AG10803 (cell line): ENCODE measurements around the gene MOV10.

Source experiments
- DNase-seq: peaks from one replicate; pipeline ENCODE4 v3.0.0; 2010; ENCODE audit warnings: low read depth
- H3K4me3 ChIP-seq: 2 replicates; pipeline ENCODE4 v1.5.1; 2011; ENCODE audit warnings: mild to moderate bottlenecking, low read length, control low read depth
- CTCF ChIP-seq: conservative IDR thresholded peaks from 2 replicates; pipeline ENCODE4 v1.5.1; 2011; ENCODE audit warnings: mild to moderate bottlenecking, low read length, control low read depth, inconsistent platforms

MOV10 gene

GRCh38 chr1:112712701-112713128 is 38.3 kb downstream of the MOV10 start:
- no peak for DNase-seq
- no peak overlapping the region for H3K4me3 ChIP-seq
- TF ChIP-seq CTCF = no peak

- no peak for DNase-seq
- H3K4me3 ChIP-seq = peak overlapping the region; percentile 76
Observed at GRCh38 chr1:112713466-112714312, 39.2 kb downstream of the MOV10 start.

DNA sequence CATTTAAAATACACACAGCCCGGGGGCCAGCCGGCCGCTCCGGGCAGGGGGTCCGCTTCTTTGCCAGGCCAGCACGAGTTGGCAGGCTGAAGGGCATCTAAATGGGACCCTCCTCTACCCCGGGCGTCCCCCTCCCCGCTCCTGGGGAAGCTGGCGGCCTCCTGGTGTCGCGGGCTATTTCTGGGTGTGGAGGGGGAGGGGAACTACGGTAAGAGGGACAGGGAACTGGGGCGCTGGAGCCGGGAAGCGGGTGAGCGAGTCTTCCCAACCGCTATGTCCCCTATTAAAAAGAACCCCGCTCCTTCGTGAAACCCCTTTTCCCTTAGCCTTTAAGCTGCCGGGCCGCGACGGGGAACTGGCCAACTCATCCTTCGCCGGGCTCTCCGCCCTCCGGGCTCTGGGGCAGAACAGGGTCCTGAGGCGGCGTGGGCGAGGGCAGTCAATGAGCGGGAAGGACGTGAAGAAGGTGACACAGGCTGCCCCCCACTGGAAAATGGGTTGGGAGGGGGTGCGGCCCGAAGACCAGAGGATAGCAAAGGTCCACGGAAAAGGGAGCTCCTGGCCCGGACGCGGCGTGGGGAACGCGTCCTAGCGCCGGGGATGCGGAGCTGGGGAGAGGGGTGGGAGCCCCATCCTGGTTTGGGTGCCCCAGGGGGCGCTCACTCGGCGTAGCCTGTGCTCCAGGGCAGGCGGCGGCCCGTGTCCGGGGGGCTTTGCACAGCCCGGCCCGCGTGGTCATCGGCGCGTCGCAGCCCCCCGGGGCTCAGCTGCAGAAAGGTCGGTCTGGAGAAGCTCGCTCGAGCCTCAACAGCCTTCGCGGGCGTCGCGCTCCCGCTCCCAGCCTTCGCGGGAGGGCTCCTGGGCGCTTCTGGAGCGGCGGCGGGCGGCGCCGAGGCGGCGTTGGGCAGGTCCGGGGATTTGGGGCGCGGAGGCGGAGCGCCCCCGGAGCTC is 40.1 kb downstream of the MOV10 start:
- TF ChIP-seq CTCF = no peak
- peak overlapping the region; percentile 76 for H3K4me3 ChIP-seq
- no peak for DNase-seq

More at GRCh38 chr1:112713466-112714312, 39.2 kb downstream of the MOV10 start:
- no peak for TF ChIP-seq CTCF

GRCh38 chr1:112715264-112716053 is 41.0 kb downstream of the MOV10 start, which contains the start of gene PPM1J:
PPM1J (minus strand) TSS chr1:112715332; CDS start chr1:112715301, 31 bp downstream.
- no peak for TF ChIP-seq CTCF
- DNase-seq = peak; percentile 85
- H3K4me3 ChIP-seq = peak within 1 kb of the TSS; percentile 76

- TF ChIP-seq CTCF = peak; percentile 95
- peak overlapping the region; percentile 76 for H3K4me3 ChIP-seq
- peak; percentile 88 for DNase-seq
Observed at GRCh38 chr1:112716133-112716720, 41.8 kb downstream of the MOV10 start.

- DNase-seq = no peak
- no peak for TF ChIP-seq CTCF
- no peak overlapping the region for H3K4me3 ChIP-seq
Observed at GRCh38 chr1:112717263-112717873, 42.9 kb downstream of the MOV10 start.
